NCI-H524 treated with DMSO at 0.1 percent for 48 hours (cell line): ENCODE measurements around the gene LEKR1.
A peak's percentile ranks its signal among the peaks of the same experiment; 100 is the strongest.
"Not testable (repeated sequence)": the region's sequence is repeated elsewhere in the genome, so short reads cannot be mapped to it uniquely, and the experiment has no call there.

Source experiments
- DNase-seq: peaks from one replicate; lab custom pipeline; 2025; lab: John Stamatoyannopoulos, UW

LEKR1 gene

GRCh38 chr3:156806698-156807097, 19.5 kb upstream of the LEKR1 start:
- DNase-seq = no peak

- no peak for DNase-seq
Observed at GRCh38 chr3:156808025-156808424, 18.1 kb upstream of the LEKR1 start.

- no peak for DNase-seq
Observed at GRCh38 chr3:156811089-156811862, 14.9 kb upstream of the LEKR1 start.

GRCh38 chr3:156812521-156813335, 13.4 kb upstream of the LEKR1 start:
- DNase-seq = no peak

GRCh38 chr3:156814295-156814694, 11.9 kb upstream of the LEKR1 start:
- no peak for DNase-seq

- DNase-seq = no peak
Observed at GRCh38 chr3:156816091-156816793, 9.9 kb upstream of the LEKR1 start.

DNA sequence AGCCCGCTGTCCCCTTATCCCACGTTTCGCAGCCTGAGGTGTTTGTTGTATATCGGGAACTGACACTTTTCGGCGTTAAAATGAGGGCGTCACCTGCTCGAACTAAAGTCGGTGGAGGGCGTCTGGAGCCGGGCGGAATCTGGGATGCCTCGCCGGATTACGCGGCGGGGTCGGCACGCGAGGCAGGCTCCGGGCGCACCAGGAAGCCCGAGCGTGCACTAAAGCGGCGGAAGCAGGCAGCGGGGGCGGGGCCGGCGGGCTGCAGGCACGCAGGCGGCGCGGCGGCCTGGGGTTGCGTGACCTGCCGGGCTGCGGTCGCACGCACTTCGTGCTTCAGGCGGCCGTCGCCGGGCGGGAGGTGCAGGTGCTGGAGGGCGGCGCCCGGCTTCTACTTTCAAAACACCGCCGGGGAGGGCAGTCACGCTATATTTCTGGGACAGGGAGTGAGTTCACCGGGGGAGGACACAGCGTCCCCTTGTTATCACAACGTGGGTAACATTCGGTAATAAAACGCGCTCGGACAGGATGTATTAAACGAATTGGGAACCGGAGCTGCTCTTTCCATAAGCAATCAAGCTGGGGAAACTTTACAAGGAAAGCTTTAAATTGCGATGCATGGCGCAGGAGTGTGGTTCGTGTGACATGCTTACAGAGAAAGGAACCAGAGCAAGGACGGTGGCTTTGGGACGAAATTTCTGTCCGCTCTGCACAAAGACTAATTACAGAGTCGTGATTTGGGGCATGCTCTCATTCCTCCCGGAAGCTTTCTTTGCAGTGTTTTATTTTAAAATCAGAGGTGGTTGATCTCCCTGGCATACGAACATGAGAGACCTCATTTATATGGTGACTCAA, 9.1 kb upstream of the LEKR1 start:
- DNase-seq = peak; percentile 47

DNA sequence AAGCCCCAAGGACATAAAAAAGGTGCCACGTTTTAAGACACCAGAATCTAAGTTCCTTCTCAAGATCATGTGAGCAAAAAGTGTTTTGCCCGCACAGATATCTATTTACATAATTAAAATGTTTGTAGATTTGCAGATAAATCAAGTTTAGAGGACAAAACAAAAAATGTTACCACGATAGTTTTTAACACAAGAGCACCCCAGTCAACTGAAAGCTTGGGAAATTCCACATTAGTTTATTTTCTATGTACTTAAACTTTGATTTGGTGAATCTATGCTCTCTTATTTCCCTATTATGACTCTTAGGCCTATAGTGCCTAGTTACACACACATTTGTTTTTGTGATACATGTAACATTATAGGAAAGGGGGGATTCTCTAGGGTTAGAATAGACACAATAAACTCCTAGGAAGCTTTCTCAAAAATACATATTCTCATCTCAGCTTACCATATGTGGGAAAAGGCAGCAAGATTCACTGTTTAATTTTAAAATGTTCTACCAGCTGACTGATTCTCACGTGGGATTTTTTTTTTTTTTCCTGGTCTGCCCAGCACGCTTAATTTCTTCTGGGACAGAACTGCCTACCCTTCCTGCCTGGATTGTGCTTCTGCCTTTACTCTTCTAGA, 8.4 kb upstream of the LEKR1 start:
- DNase-seq = no peak

DNA sequence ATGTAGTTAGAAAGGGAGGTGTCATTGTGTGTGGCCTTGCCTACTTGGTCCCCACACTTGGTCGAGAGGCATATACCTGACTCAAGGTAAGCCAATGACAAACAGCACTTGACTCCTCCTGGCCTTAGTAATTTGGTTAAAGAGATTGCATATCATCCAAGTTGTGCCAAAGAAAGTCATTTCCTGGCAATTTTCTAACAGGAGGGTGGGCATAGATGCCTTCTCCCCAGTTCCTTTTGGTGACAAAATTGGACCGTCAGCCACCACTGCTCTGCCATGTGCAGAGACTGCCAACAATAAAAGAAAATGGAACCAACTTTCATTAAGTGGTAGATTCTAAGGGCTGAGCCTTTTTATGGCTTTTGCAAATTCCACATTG, 7.9 kb upstream of the LEKR1 start:
- no peak for DNase-seq

- no peak for DNase-seq
Observed at GRCh38 chr3:156818890-156819289, 7.3 kb upstream of the LEKR1 start.

DNA sequence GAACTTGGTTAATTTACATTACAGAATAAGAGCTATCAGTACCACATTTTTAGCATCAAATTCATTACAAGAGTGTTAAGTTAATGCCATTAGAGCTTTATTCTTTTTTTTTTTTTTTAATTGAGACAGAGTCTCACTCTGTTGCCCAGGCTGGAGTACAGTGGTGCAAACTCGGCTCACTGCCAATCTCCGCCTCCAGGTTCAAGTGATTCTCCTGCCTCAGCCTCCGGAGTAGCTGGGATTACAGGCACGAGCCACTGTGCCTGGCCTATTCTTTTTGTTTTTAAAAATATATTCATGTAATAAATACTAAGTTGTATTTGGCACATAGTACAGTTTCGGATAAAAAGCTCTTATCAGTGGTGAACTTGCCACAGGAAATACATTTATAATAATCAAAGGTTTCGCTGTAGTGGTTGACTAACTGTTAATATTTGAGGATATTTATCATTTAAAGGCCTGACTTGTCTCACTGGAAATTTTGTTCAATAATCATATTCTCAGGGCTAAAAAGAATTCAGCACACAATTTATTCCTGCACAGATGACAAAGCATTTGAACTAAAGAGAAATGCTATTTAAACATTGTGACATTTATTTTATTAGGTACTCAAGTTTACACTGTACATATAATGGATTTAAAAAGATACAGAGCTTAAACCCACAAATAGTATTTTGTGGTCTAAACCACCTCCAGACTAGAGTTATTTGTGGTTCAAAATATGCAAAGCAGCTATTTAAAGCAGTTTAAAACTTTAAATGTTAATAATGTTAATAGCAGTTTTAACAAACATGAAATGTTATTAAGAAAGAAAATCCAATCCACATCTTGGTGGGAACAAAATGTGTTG, 6.1 kb upstream of the LEKR1 start:
- no peak for DNase-seq

GRCh38 chr3:156820692-156821080, 5.5 kb upstream of the LEKR1 start:
- DNase-seq = no peak

- DNase-seq = not testable (repeated sequence)
Observed at GRCh38 chr3:156822626-156823260, 3.4 kb upstream of the LEKR1 start.

GRCh38 chr3:156825795-156826143, 384 bp upstream of the LEKR1 start:
- no peak for DNase-seq

DNA sequence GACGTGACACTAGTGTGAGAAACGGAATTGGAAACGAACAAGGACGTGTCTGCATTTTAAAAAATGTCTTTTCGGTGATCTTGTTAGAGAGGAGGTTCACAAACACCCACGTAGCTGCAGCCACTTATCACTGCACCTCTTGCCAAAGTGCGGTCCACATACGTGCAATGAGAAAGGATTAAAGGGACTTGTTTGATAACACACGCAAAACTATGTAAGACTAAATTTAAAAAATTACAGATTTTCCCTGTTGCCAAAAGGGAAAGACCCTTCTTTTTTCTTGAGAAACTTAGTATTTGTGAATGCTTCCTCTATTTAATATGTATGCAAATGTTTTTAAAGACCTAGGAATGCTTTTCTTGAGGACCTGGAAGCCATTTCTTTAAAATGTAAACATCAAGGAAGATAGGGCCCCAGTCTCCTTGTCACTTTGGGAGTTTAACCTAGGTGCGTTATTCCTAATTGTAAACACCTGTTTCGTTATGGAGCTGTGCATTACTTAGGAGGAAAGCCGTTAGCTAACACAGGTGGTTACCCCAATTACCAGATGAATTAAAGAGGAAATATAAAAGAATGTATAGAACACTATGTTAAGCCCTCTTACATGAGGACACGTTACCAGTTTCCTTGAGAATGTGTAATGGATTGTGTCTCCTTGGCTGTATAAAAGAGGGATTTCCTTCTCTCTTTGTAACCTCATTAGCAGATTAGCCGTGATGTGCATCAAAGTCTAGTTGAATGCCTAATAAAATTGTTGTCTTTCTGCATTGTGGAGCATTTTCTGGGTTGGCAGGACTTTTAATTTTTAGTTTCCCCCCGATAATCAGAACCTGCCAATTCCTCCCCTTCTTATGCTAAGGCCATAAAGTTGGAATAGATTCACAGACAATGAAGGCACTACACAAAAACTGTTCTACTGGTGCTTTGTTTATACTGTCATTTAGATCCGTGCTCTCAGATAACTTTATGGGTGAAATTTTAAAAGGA, 1.0 kb downstream of the LEKR1 start:
- no peak for DNase-seq

GRCh38 chr3:156831006-156831405, 4.9 kb downstream of the LEKR1 start:
- DNase-seq = no peak

DNA sequence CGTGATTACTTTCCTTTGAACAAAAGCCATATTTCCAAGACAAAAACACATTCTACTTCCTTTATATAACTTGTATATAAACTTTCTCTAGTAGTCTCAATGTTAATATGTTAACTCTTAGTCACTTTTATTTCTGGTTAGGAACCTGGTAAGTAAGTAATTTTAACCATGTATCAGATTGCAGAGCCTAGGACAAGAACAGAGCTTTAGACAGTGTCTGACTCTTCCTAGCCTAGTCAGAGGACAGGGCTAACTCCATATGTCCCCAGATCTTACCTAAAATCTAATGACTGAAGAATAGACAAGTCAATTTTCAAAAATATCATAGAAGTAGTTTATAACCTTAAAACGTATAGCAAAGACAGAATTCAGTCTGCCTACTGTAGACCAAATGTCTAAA, 8.3 kb downstream of the LEKR1 start:
- no peak for DNase-seq

- no peak for DNase-seq
Observed at GRCh38 chr3:156834962-156835535, 8.9 kb downstream of the LEKR1 start.
